ENCODE measurements around the gene TRIM5.

- no peak for TF ChIP-seq CTCF (IDR thresholded peaks at IDR 0.05)
- no peak for TF ChIP-seq POLR2AphosphoS5 (IDR thresholded peaks at IDR 0.05)
- no peak for TF ChIP-seq POLR2A (IDR thresholded peaks at IDR 0.05)
Observed at GRCh38 chr11:5700421-5701054, 15.7 kb upstream of the TRIM5 start.
